ENCODE results near the gene MRPL41. TPM values are rescaled to one million over a fixed set of nuclear protein-coding genes. Genes with fewer than 3 reads are reported as not detected.

Gene MRPL41
- polyA plus RNA-seq (2013) = 27.1 TPM

- peak; percentile 89 to 92 (median 91) for DNase-seq
- H3K27ac ChIP-seq (ENCODE audit: insufficient read depth in 1 of 2, low read depth in 1 of 2, low read length in 2 of 2, poor library complexity in 1 of 2, severe bottlenecking in 2 of 2) = peak within 1 kb of the TSS in 1 of 2 experiments; percentile 58
- WGBS (ENCODE audit: insufficient coverage) = 0% methylated on average over 66 of the region's 106 CpGs
Measured at GRCh38 chr9:137551264-137552021, at the start of gene MRPL41. TSS of gene MRPL41 (plus strand) at chr9:137551879. CDS start at chr9:137552082, 203 bp downstream.

GRCh38 chr9:137502008-137502911, 49.4 kb upstream of the MRPL41 start:
- H3K27ac ChIP-seq (ENCODE audit: insufficient read depth in 1 of 2, low read depth in 1 of 2, low read length in 2 of 2, poor library complexity in 1 of 2, severe bottlenecking in 2 of 2) = no peak overlapping the region
- no peaks in the 10 kb centered on the region for H3K36me3 ChIP-seq (ENCODE audit: control insufficient read depth in 4 of 4, insufficient read depth in 4 of 4, low read length in 3 of 4)
- H3K9me3 ChIP-seq (ENCODE audit: control extremely low read depth in 1 of 5, control insufficient read depth in 4 of 5, insufficient read depth in 2 of 5, low read depth in 1 of 5, low read length in 4 of 5) = peaks cover 0 to 2% (median 0%) of the 10 kb centered on the region in 5 experiments
- 96% methylated on average over 5 of the region's 36 CpGs for WGBS (ENCODE audit: insufficient coverage)
- no peaks in the 10 kb centered on the region for H3K27me3 ChIP-seq (replicated peaks in 2 of 5; ENCODE audit: control insufficient read depth in 4 of 5, insufficient read depth in 5 of 5, low read length in 4 of 5)
- H3K4me1 ChIP-seq (ENCODE audit: control extremely low read depth in 1 of 4, control insufficient read depth in 4 of 4, insufficient read depth in 4 of 4, low read length in 3 of 4) = no peaks in the 10 kb centered on the region
- DNase-seq = peak in 2 of 3 donors; percentile 24 to 42
- ChIA-PET POLR2A (no interaction called here), CTCF (interaction anchor here (1.7 kb wide), 1 partner anchor 35 kb away, joined by 5 read pairs; no protein-coding TSS in a partner anchor)
- H3K4me3 ChIP-seq (ENCODE audit: control insufficient read depth in 1 of 7, extremely low read depth in 1 of 7, insufficient read depth in 4 of 7, low read depth in 2 of 7, low read length in 6 of 7) = no peak overlapping the region

More at GRCh38 chr9:137551264-137552021, at the start of gene MRPL41:
- Histone ChIP-seq H3K4me3 (ENCODE audit: control insufficient read depth in 1 of 7, extremely low read depth in 1 of 7, insufficient read depth in 4 of 7, low read depth in 2 of 7, low read length in 6 of 7) (peak within 1 kb of the TSS; percentile 60 to 83 (median 71)), H3K4me1 (ENCODE audit: control extremely low read depth in 1 of 4, control insufficient read depth in 4 of 4, insufficient read depth in 4 of 4, low read length in 3 of 4) (peaks cover 2 to 23% (median 19%) of the 10 kb centered on the region in 4 experiments), H3K9me3 (ENCODE audit: control extremely low read depth in 1 of 5, control insufficient read depth in 4 of 5, insufficient read depth in 2 of 5, low read depth in 1 of 5, low read length in 4 of 5) (no peaks in the 10 kb centered on the region), H3K36me3 (ENCODE audit: control insufficient read depth in 4 of 4, insufficient read depth in 4 of 4, low read length in 3 of 4) (peaks cover 4 to 25% (median 13%) of the 10 kb centered on the region in 4 experiments), H3K27me3 (replicated peaks in 2 of 5; ENCODE audit: control insufficient read depth in 4 of 5, insufficient read depth in 5 of 5, low read length in 4 of 5) (no peaks in the 10 kb centered on the region)
- ChIA-PET CTCF (interaction anchor here (0.6 to 1.0 kb wide), 5 partner anchors 9 to 267 kb away, joined by 3 to 7 read pairs (median 4); no protein-coding TSS in a partner anchor), POLR2A (interaction anchor here (0.8 kb wide), 1 partner anchor 27 kb away, joined by 3 read pairs; the partner anchor contains the start of gene DPH7)

- peak in 1 of 3 donors; percentile 19 for DNase-seq
- no peak overlapping the region for H3K27ac ChIP-seq (ENCODE audit: insufficient read depth in 1 of 2, low read depth in 1 of 2, low read length in 2 of 2, poor library complexity in 1 of 2, severe bottlenecking in 2 of 2)
- ChIA-PET CTCF (interaction anchor here (1.8 kb wide), 1 partner anchor 217 kb away, joined by 6 read pairs; no protein-coding TSS in a partner anchor), POLR2A (no interaction called here)
- no peaks in the 10 kb centered on the region for H3K27me3 ChIP-seq (replicated peaks in 2 of 5; ENCODE audit: control insufficient read depth in 4 of 5, insufficient read depth in 5 of 5, low read length in 4 of 5)
- H3K4me3 ChIP-seq (ENCODE audit: control insufficient read depth in 1 of 7, extremely low read depth in 1 of 7, insufficient read depth in 4 of 7, low read depth in 2 of 7, low read length in 6 of 7) = no peak overlapping the region
- H3K4me1 ChIP-seq (ENCODE audit: control extremely low read depth in 1 of 4, control insufficient read depth in 4 of 4, insufficient read depth in 4 of 4, low read length in 3 of 4) = no peaks in the 10 kb centered on the region
- H3K36me3 ChIP-seq (ENCODE audit: control insufficient read depth in 4 of 4, insufficient read depth in 4 of 4, low read length in 3 of 4) = no peaks in the 10 kb centered on the region
- H3K9me3 ChIP-seq (ENCODE audit: control extremely low read depth in 1 of 5, control insufficient read depth in 4 of 5, insufficient read depth in 2 of 5, low read depth in 1 of 5, low read length in 4 of 5) = peaks cover 0 to 2% (median 0%) of the 10 kb centered on the region in 5 experiments
- WGBS (ENCODE audit: insufficient coverage) = 100% methylated on average over 7 of the region's 7 CpGs
Measured at GRCh38 chr9:137504432-137504777, 47.3 kb upstream of the MRPL41 start.

GRCh38 chr9:137505421-137506140, 46.1 kb upstream of the MRPL41 start:
- ChIA-PET CTCF (interaction anchor here (0.6 to 1.8 kb wide), 2 partner anchors 218 to 1472 kb away, joined by 3 to 6 read pairs; no protein-coding TSS in a partner anchor), POLR2A (no interaction called here)
- Histone ChIP-seq H3K36me3 (ENCODE audit: control insufficient read depth in 4 of 4, insufficient read depth in 4 of 4, low read length in 3 of 4) (no peaks in the 10 kb centered on the region), H3K4me3 (ENCODE audit: control insufficient read depth in 1 of 7, extremely low read depth in 1 of 7, insufficient read depth in 4 of 7, low read depth in 2 of 7, low read length in 6 of 7) (no peak overlapping the region), H3K27ac (ENCODE audit: insufficient read depth in 1 of 2, low read depth in 1 of 2, low read length in 2 of 2, poor library complexity in 1 of 2, severe bottlenecking in 2 of 2) (no peak overlapping the region), H3K27me3 (replicated peaks in 2 of 5; ENCODE audit: control insufficient read depth in 4 of 5, insufficient read depth in 5 of 5, low read length in 4 of 5) (no peaks in the 10 kb centered on the region), H3K4me1 (ENCODE audit: control extremely low read depth in 1 of 4, control insufficient read depth in 4 of 4, insufficient read depth in 4 of 4, low read length in 3 of 4) (no peaks in the 10 kb centered on the region), H3K9me3 (ENCODE audit: control extremely low read depth in 1 of 5, control insufficient read depth in 4 of 5, insufficient read depth in 2 of 5, low read depth in 1 of 5, low read length in 4 of 5) (peaks cover 0 to 2% (median 0%) of the 10 kb centered on the region in 5 experiments)
- DNase-seq = no peak
- 94% methylated on average over 27 of the region's 28 CpGs for WGBS (ENCODE audit: insufficient coverage)

GRCh38 chr9:137506274-137506673, 45.4 kb upstream of the MRPL41 start:
- 96% methylated on average over 14 of the region's 15 CpGs for WGBS (ENCODE audit: insufficient coverage)
- POLR2A ChIA-PET = no interaction called here
- no peaks in the 10 kb centered on the region for H3K4me1 ChIP-seq (ENCODE audit: control extremely low read depth in 1 of 4, control insufficient read depth in 4 of 4, insufficient read depth in 4 of 4, low read length in 3 of 4)
- H3K27ac ChIP-seq (ENCODE audit: insufficient read depth in 1 of 2, low read depth in 1 of 2, low read length in 2 of 2, poor library complexity in 1 of 2, severe bottlenecking in 2 of 2) = no peak overlapping the region
- no peaks in the 10 kb centered on the region for H3K27me3 ChIP-seq (replicated peaks in 2 of 5; ENCODE audit: control insufficient read depth in 4 of 5, insufficient read depth in 5 of 5, low read length in 4 of 5)
- H3K9me3 ChIP-seq (ENCODE audit: control extremely low read depth in 1 of 5, control insufficient read depth in 4 of 5, insufficient read depth in 2 of 5, low read depth in 1 of 5, low read length in 4 of 5) = peaks cover 0 to 2% (median 0%) of the 10 kb centered on the region in 5 experiments
- DNase-seq = no peak
- no peak overlapping the region for H3K4me3 ChIP-seq (ENCODE audit: control insufficient read depth in 1 of 7, extremely low read depth in 1 of 7, insufficient read depth in 4 of 7, low read depth in 2 of 7, low read length in 6 of 7)
- CTCF ChIA-PET = interaction anchor here (1.0 to 1.8 kb wide), 2 partner anchors 19 to 219 kb away, joined by 3 to 6 read pairs; no protein-coding TSS in a partner anchor
- no peaks in the 10 kb centered on the region for H3K36me3 ChIP-seq (ENCODE audit: control insufficient read depth in 4 of 4, insufficient read depth in 4 of 4, low read length in 3 of 4)

GRCh38 chr9:137506702-137507171, 44.9 kb upstream of the MRPL41 start:
- no peak overlapping the region for H3K4me3 ChIP-seq (ENCODE audit: control insufficient read depth in 1 of 7, extremely low read depth in 1 of 7, insufficient read depth in 4 of 7, low read depth in 2 of 7, low read length in 6 of 7)
- H3K4me1 ChIP-seq (ENCODE audit: control extremely low read depth in 1 of 4, control insufficient read depth in 4 of 4, insufficient read depth in 4 of 4, low read length in 3 of 4) = no peaks in the 10 kb centered on the region
- no peaks in the 10 kb centered on the region for H3K27me3 ChIP-seq (replicated peaks in 2 of 5; ENCODE audit: control insufficient read depth in 4 of 5, insufficient read depth in 5 of 5, low read length in 4 of 5)
- 98% methylated on average over 26 of the region's 26 CpGs for WGBS (ENCODE audit: insufficient coverage)
- DNase-seq = no peak
- no peak overlapping the region for H3K27ac ChIP-seq (ENCODE audit: insufficient read depth in 1 of 2, low read depth in 1 of 2, low read length in 2 of 2, poor library complexity in 1 of 2, severe bottlenecking in 2 of 2)
- H3K36me3 ChIP-seq (ENCODE audit: control insufficient read depth in 4 of 4, insufficient read depth in 4 of 4, low read length in 3 of 4) = no peaks in the 10 kb centered on the region
- peaks cover 0 to 2% (median 0%) of the 10 kb centered on the region in 5 experiments for H3K9me3 ChIP-seq (ENCODE audit: control extremely low read depth in 1 of 5, control insufficient read depth in 4 of 5, insufficient read depth in 2 of 5, low read depth in 1 of 5, low read length in 4 of 5)
- ChIA-PET CTCF (interaction anchor here (1.0 kb wide), 1 partner anchor 18 kb away, joined by 3 read pairs; no protein-coding TSS in a partner anchor), POLR2A (no interaction called here)
